K562 (cell line): ENCODE data around the gene ASMT. TPM values are rescaled to one million over a fixed set of nuclear protein-coding genes. Genes with fewer than 3 reads are reported as not detected.

Experiments used
- ATAC-seq: fragments of 200-7000 bp; cut with Tn5 transposase; 3 replicates; pipeline ENCODE4 v1.9.1; 2020; ENCODE audit warnings: moderate library complexity
- BruUV-seq: library from RNA; stranded (reverse); fragments of 400-500 nt; replicated peaks from 2 replicates; lab custom pipeline; 2021; lab: Mats Ljungman, UMichigan
- CTCF ChIA-PET: fragments of 300-600 bp; formaldehyde crosslinking; extraction: SDS; loops from one replicate; lab custom pipeline; 2021; ENCODE audit warnings: low intra/inter-chr PET ratio; lab: Yijun Ruan, JAX
- POLR2A ChIA-PET: fragments of 300-600, 350-650 bp; sonication (Branson Sonifier 250); formaldehyde crosslinking; extraction: SDS; loops from one replicate; lab custom pipeline; 2021; ENCODE audit warnings: antibody characterized with exemption, inconsistent platforms; lab: Yijun Ruan, JAX
- DNase-seq, 4 experiments: peaks; one replicate each; pipeline versions ENCODE4 v3.0.0 to v3.0.0-alpha.2; 2011 to 2018; ENCODE audit warnings: low spot score in 3 of 4, mixed read lengths in 3 of 4; ENCODE audit errors: extremely low read depth in 1 of 4
- FAIRE-seq: peaks from 2 replicates; lab custom pipeline; 2011; peaks lifted over from hg19 to GRCh38; lab: Jason Lieb, UNC
- H2AFZ ChIP-seq: 2 replicates; pipeline ENCODE4 v1.6.0; 2011; ENCODE audit warnings: low read depth, low read length, control low read depth, inconsistent platforms
- H3K27ac ChIP-seq: fragments of 200-600 bp; 3 replicates; pipeline ENCODE4 v1.8.0; 2011; ENCODE audit warnings: low read depth, mild to moderate bottlenecking, control low read depth, inconsistent platforms, low read length, moderate library complexity, mixed read lengths; ENCODE audit errors: extremely low read depth
- H3K27me3 ChIP-seq, 2 experiments: fragments of 300-600 bp in 1 of 2; 2 replicates in 1 of 2; 3 replicates in 1 of 2; pipeline versions ENCODE4 v1.6.0 to v1.8.0; 2011; ENCODE audit warnings: inconsistent platforms in 2 of 2, low read length in 2 of 2, mild to moderate bottlenecking in 1 of 2, mixed read lengths in 1 of 2, moderate library complexity in 1 of 2; ENCODE audit not compliant: control insufficient read depth in 2 of 2, insufficient read depth in 2 of 2
- H3K36me3 ChIP-seq: fragments of 300-600 bp; 3 replicates; pipeline ENCODE4 v1.8.0; 2011; ENCODE audit warnings: mild to moderate bottlenecking, low read length, inconsistent platforms; ENCODE audit not compliant: control insufficient read depth, insufficient read depth
- H3K4me1 ChIP-seq, 2 experiments: fragments of 200-600 bp in 1 of 2; replicated peaks in 1 of 2; 2 replicates in 1 of 2; 3 replicates in 1 of 2; pipeline versions ENCODE4 v1.5.1 to v1.8.0; 2011; ENCODE audit warnings: inconsistent platforms in 2 of 2, low read length in 2 of 2, mild to moderate bottlenecking in 1 of 2, mixed read lengths in 1 of 2, moderate library complexity in 1 of 2; ENCODE audit not compliant: control insufficient read depth in 2 of 2, insufficient read depth in 2 of 2
- H3K4me2 ChIP-seq: 2 replicates; pipeline ENCODE4 v1.6.1; 2011; ENCODE audit warnings: low read length, control low read depth, inconsistent platforms, mixed read lengths; ENCODE audit not compliant: insufficient read depth
- H3K4me3 ChIP-seq: fragments of 200-600 bp; sonication (generic), shearing (Covaris generic); 2 replicates; pipeline ENCODE4 v1.5.1; 2016; ENCODE audit warnings: control low read depth, inconsistent platforms
- H3K79me2 ChIP-seq: fragments of 200-600 bp; 3 replicates; pipeline ENCODE4 v1.8.0; 2011; ENCODE audit warnings: low read length, inconsistent platforms; ENCODE audit not compliant: control insufficient read depth, insufficient read depth
- H3K9ac ChIP-seq, 2 experiments: 2 replicates each; pipeline versions ENCODE4 v1.6.0 to v1.6.1; 2011; ENCODE audit warnings: low read depth in 2 of 2, low read length in 2 of 2, control low read depth in 1 of 2, inconsistent platforms in 1 of 2, mild to moderate bottlenecking in 1 of 2, mixed read lengths in 1 of 2; ENCODE audit not compliant: insufficient read depth in 1 of 2
- H3K9me1 ChIP-seq: one replicate; pipeline ENCODE4 v1.6.0; 2011; ENCODE audit warnings: inconsistent platforms, mild to moderate bottlenecking, low read length, moderate library complexity; ENCODE audit not compliant: control insufficient read depth, insufficient read depth
- H3K9me3 ChIP-seq: replicated peaks from 2 replicates; pipeline ENCODE4 v1.5.1; 2011; ENCODE audit warnings: low read depth, low read length, inconsistent platforms; ENCODE audit not compliant: control insufficient read depth, insufficient read depth
- H4K20me1 ChIP-seq: replicated peaks from 2 replicates; pipeline ENCODE4 v1.6.1; 2011; ENCODE audit warnings: low read length, inconsistent platforms, mixed read lengths; ENCODE audit not compliant: control insufficient read depth, insufficient read depth
- BCLAF1 ChIP-seq, 2 experiments: fragments of 450-650 bp in 1 of 2; IDR thresholded peaks; 2 replicates each; pipeline ENCODE4 v1.6.1; 2011 to 2017; ENCODE audit warnings: low read depth in 2 of 2, antibody characterized with exemption in 1 of 2, borderline replicate concordance in 1 of 2, low read length in 1 of 2, mild to moderate bottlenecking in 1 of 2, mixed read lengths in 1 of 2; ENCODE audit not compliant: control insufficient read depth in 1 of 2
- CBFB ChIP-seq: sonication (generic); formaldehyde crosslinking; IDR thresholded peaks from 2 replicates; pipeline ENCODE4 v1.4.0; 2020; ENCODE audit warnings: mild to moderate bottlenecking, missing genetic modification reagents
- CHD4 ChIP-seq: fragments of 200-600 bp; sonication (generic); IDR thresholded peaks from 3 replicates; pipeline ENCODE4 v1.6.1; 2012; ENCODE audit warnings: low read depth, mild to moderate bottlenecking, mixed read lengths, low read length, inconsistent platforms; ENCODE audit not compliant: insufficient read depth, insufficient replicate concordance, poor library complexity, severe bottlenecking
- EGR1 ChIP-seq: fragments of 450-650 bp; conservative IDR thresholded peaks from 2 replicates; pipeline ENCODE4 v1.6.1; 2017; ENCODE audit warnings: mild to moderate bottlenecking
- MEIS2 ChIP-seq: fragments of 450-650 bp; IDR thresholded peaks from 2 replicates; pipeline ENCODE4 v1.6.1; 2014; ENCODE audit warnings: mild to moderate bottlenecking; ENCODE audit not compliant: partially characterized antibody
- NCOA6 ChIP-seq: fragments of 450-650 bp; IDR thresholded peaks from 2 replicates; pipeline ENCODE4 v1.6.1; 2017; ENCODE audit warnings: mild to moderate bottlenecking
- RCOR1 ChIP-seq, 2 experiments: IDR thresholded peaks; 2 replicates each; pipeline ENCODE4 v1.6.1; 2012; ENCODE audit warnings: low read depth in 2 of 2, low read length in 2 of 2, borderline replicate concordance in 1 of 2, improper control_type of control experiment in 1 of 2
- SPI1 ChIP-seq: IDR thresholded peaks from 2 replicates; pipeline ENCODE4 v1.6.1; 2011; ENCODE audit warnings: low read depth, low read length, control low read depth, borderline replicate concordance
- ZNF184 ChIP-seq: sonication (generic); formaldehyde crosslinking; IDR thresholded peaks from 2 replicates; pipeline ENCODE4 v1.5.0; 2020; ENCODE audit warnings: missing genetic modification reagents
- ZNF408 ChIP-seq: fragments of 250-450 bp; sonication (Bioruptor Pico); IDR thresholded peaks from 2 replicates; pipeline ENCODE4 v1.4.0; 2020; ENCODE audit warnings: low read depth, mild to moderate bottlenecking, moderate library complexity
- ZNF41 ChIP-seq: fragments of 250-450 bp; sonication (Bioruptor Pico); conservative IDR thresholded peaks from 2 replicates; pipeline ENCODE4 v1.4.0; 2020; ENCODE audit warnings: mild to moderate bottlenecking
- WGBS: fragments of 100-300 bp; shearing (Covaris generic); methylation state at CpG from one replicate; pipeline ENCODE4 v1.1.6; 2016; ENCODE audit warnings: low coverage, mixed read lengths; ENCODE audit not compliant: insufficient coverage; ENCODE audit errors: missing lambda C conversion rate; 5-methylcytosine and 5-hydroxymethylcytosine counted together
- in situ Hi-C: fragments of 300-500 bp; cut with MboI; formaldehyde crosslinking; loops from 4 replicates; pipeline ENCODE4 v1.15.0; 2018; ENCODE audit warnings: inconsistent platforms, mixed read lengths
- intact Hi-C: fragments of 100-400 bp; cut with micrococcal nuclease; formaldehyde crosslinking; loops from 2 replicates; pipeline ENCODE4 v1.14.2; 2022
- polyA plus RNA-seq, 8 experiments: library from polyadenylated mRNA; depleted of rRNA in 4 of 8; stranded (reverse) in 5 of 8; unstranded in 3 of 8; fragments of >200 nt; fragmentation: Nextera tagmentation in 2 of 8; fragmentation: Illumina TruSeq in 1 of 8; extraction: Ambion mirVana in 2 of 8; extraction: Trizol in 1 of 8; gene quantifications; 2 replicates each; pipeline versions ENCODE4 v1.2.1 to v1.2.3, GENCODE V29; 2011 to 2014; ENCODE audit warnings: inconsistent platforms in 1 of 8, missing spikeins in 1 of 8
- total RNA-seq, 7 experiments: library from RNA; depleted of rRNA in 6 of 7; stranded (reverse); fragments of >200 nt in 6 of 7; fragmentation: Illumina TruSeq in 2 of 7; extraction: Trizol in 2 of 7; gene quantifications; 2 replicates each; pipeline versions ENCODE4 v1.2.1 to v1.2.3, GENCODE V29; 2011 to 2021; ENCODE audit warnings: low replicate concordance in 1 of 7
- TF ChIP-seq, protein P1 (sequence below): sonication (generic); formaldehyde crosslinking; IDR thresholded peaks from 2 replicates; pipeline ENCODE4 v1.8.0; 2022; ENCODE audit warnings: missing genetic modification reagents, mild to moderate bottlenecking, moderate library complexity, borderline replicate concordance
- TF ChIP-seq, protein P2 (sequence below): sonication (generic); formaldehyde crosslinking; IDR thresholded peaks from 2 replicates; pipeline ENCODE4 v1.8.0; 2023; ENCODE audit warnings: mild to moderate bottlenecking, missing genetic modification reagents

ASMT gene
- total and polyA plus RNA-seq, 9 of the 15 experiments (the other 6 are each of a cell fraction or from before 2014, with no cell fraction given) = 0.06 TPM; not detected in 8

- Histone ChIP-seq H3K4me3 (peak overlapping the region; percentile 84), H3K27me3 (no peaks in the 10 kb centered on the region), H3K4me1 (peaks cover 0 to 35% of the 10 kb centered on the region in 2 experiments; a peak in 2 of 5 replicates), H3K9me3 (no peaks in the 10 kb centered on the region), H2AFZ (no peak overlapping the region), H3K9me1 (no peaks in the 10 kb centered on the region), H3K36me3 (peaks cover 42% of the 10 kb centered on the region; the same call in 2 of the 3 replicates), H3K9ac (peak overlapping the region; percentile 84 to 97), H3K27ac (peak overlapping the region; percentile 68), H4K20me1 (peaks cover 15% of the 10 kb centered on the region), H3K79me2 (peaks cover 40% of the 10 kb centered on the region), H3K4me2 (peak overlapping the region; percentile 83)
- DNase-seq = peak; percentile 36 to 51 (median 46)
- no peak for FAIRE-seq
- in situ Hi-C loops = no loop called here
- ChIA-PET POLR2A (no interaction called here), CTCF (no interaction called here)
- TSS peak; percentile 53 for BruUV-seq
- ATAC-seq = peak; percentile 75
- intact Hi-C loops = no loop called here
- WGBS = 3% methylated on average over 8 of the region's 28 CpGs
- TF ChIP-seq ZNF184 (CRISPR knock-in tag) (no peak), SPI1 (peak; percentile 87), EGR1 (peak; percentile 43; the same call in 1 of the 2 replicates), RCOR1 (IDR thresholded peaks at IDR 0.05; ENCODE audit: borderline replicate concordance in 1 of 2, low read depth in 2 of 2, low read length in 2 of 2) (no peak), CBFB (CRISPR knock-in tag) (no peak), MEIS2 (no peak), NCOA6 (no peak), CHD4 (no peak), ZNF41 (CRISPR knock-in tag) (no peak), ZNF408 (CRISPR knock-in tag) (no peak), BCLAF1 (IDR thresholded peaks at IDR 0.05; ENCODE audit: borderline replicate concordance in 1 of 2, control insufficient read depth in 1 of 2, low read depth in 2 of 2, low read length in 1 of 2) (no peak)
- TF ChIP-seq, protein P1, sequence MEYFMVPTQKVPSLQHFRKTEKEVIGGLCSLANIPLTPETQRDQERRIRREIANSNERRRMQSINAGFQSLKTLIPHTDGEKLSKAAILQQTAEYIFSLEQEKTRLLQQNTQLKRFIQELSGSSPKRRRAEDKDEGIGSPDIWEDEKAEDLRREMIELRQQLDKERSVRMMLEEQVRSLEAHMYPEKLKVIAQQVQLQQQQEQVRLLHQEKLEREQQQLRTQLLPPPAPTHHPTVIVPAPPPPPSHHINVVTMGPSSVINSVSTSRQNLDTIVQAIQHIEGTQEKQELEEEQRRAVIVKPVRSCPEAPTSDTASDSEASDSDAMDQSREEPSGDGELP (CRISPR knock-in tag) = peak; percentile 38; the same call in 1 of the 2 replicates
- TF ChIP-seq, protein P2, sequence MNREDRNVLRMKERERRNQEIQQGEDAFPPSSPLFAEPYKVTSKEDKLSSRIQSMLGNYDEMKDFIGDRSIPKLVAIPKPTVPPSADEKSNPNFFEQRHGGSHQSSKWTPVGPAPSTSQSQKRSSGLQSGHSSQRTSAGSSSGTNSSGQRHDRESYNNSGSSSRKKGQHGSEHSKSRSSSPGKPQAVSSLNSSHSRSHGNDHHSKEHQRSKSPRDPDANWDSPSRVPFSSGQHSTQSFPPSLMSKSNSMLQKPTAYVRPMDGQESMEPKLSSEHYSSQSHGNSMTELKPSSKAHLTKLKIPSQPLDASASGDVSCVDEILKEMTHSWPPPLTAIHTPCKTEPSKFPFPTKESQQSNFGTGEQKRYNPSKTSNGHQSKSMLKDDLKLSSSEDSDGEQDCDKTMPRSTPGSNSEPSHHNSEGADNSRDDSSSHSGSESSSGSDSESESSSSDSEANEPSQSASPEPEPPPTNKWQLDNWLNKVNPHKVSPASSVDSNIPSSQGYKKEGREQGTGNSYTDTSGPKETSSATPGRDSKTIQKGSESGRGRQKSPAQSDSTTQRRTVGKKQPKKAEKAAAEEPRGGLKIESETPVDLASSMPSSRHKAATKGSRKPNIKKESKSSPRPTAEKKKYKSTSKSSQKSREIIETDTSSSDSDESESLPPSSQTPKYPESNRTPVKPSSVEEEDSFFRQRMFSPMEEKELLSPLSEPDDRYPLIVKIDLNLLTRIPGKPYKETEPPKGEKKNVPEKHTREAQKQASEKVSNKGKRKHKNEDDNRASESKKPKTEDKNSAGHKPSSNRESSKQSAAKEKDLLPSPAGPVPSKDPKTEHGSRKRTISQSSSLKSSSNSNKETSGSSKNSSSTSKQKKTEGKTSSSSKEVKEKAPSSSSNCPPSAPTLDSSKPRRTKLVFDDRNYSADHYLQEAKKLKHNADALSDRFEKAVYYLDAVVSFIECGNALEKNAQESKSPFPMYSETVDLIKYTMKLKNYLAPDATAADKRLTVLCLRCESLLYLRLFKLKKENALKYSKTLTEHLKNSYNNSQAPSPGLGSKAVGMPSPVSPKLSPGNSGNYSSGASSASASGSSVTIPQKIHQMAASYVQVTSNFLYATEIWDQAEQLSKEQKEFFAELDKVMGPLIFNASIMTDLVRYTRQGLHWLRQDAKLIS = no peak
Measured at GRCh38 chrX:1592470-1593142, 22.3 kb upstream of the ASMT start.
